IMR-90 (cell line): ENCODE measurements around the gene FPR2. TPM values are rescaled to one million over a fixed set of nuclear protein-coding genes. Genes with fewer than 3 reads are reported as not detected.

Experiments
- ATAC-seq: fragments of 200-7000 bp; cut with Tn5 transposase; 2 replicates; pipeline ENCODE4 v1.9.1; 2020; ENCODE audit warnings: low read depth, mild to moderate bottlenecking, moderate library complexity
- BruUV-seq: library from RNA; stranded (reverse); fragments of 400-500 nt; replicated peaks from 2 replicates; lab custom pipeline; 2021; lab: Mats Ljungman, UMichigan
- CTCF ChIA-PET: fragments of 300-600 bp; formaldehyde crosslinking; extraction: SDS; loops from one replicate; lab custom pipeline; 2021; ENCODE audit warnings: antibody characterized with exemption; lab: Yijun Ruan, JAX
- POLR2A ChIA-PET: fragments of 300-600 bp; sonication (Branson Sonifier 250); formaldehyde crosslinking; loops from one replicate; lab custom pipeline; 2022; ENCODE audit warnings: antibody characterized with exemption; ENCODE audit not compliant: unreplicated experiment; lab: Charles Lee
- DNase-seq: peaks from one replicate; pipeline ENCODE4 v3.0.0; 2013
- H2AFZ ChIP-seq: replicated peaks from 2 replicates; pipeline ENCODE3; 2013; ENCODE audit warnings: low read length, mild to moderate bottlenecking; ENCODE audit not compliant: poor library complexity
- H2AK5ac ChIP-seq: 2 replicates; pipeline ENCODE4 v1.6.1; 2013; ENCODE audit warnings: low read depth, low read length, inconsistent platforms
- H2AK9ac ChIP-seq: replicated peaks from 2 replicates; pipeline ENCODE3; 2013; ENCODE audit warnings: mild to moderate bottlenecking, low read depth, low read length, moderate library complexity; ENCODE audit not compliant: poor library complexity
- H2BK120ac ChIP-seq: 2 replicates; pipeline ENCODE4 v1.6.1; 2013; ENCODE audit warnings: low read depth, low read length, inconsistent platforms
- H2BK15ac ChIP-seq: 3 replicates; pipeline ENCODE4 v1.6.1; 2013; ENCODE audit warnings: low read depth, low read length, inconsistent platforms
- H2BK20ac ChIP-seq: 2 replicates; pipeline ENCODE4 v1.6.1; 2013; ENCODE audit warnings: low read depth, mild to moderate bottlenecking, inconsistent platforms, low read length, moderate library complexity
- H2BK5ac ChIP-seq: 2 replicates; pipeline ENCODE4 v1.6.1; 2013; ENCODE audit warnings: mild to moderate bottlenecking, low read depth, low read length, inconsistent platforms; ENCODE audit not compliant: poor library complexity, severe bottlenecking
- H3K14ac ChIP-seq: replicated peaks from 2 replicates; pipeline ENCODE4 v1.6.1; 2013; ENCODE audit warnings: low read depth, low read length, inconsistent platforms
- H3K18ac ChIP-seq: 2 replicates; pipeline ENCODE4 v1.6.1; 2013; ENCODE audit warnings: low read depth, low read length, control low read depth
- H3K23ac ChIP-seq: 2 replicates; pipeline ENCODE4 v1.6.1; 2013; ENCODE audit warnings: low read depth, low read length, inconsistent platforms
- H3K27ac ChIP-seq: 2 replicates; pipeline ENCODE4 v1.5.1; 2013; ENCODE audit warnings: mild to moderate bottlenecking, control low read depth, low read length; ENCODE audit not compliant: insufficient read depth
- H3K27me3 ChIP-seq: 2 replicates; pipeline ENCODE4 v1.6.1; 2013; ENCODE audit warnings: low read length; ENCODE audit not compliant: control insufficient read depth, insufficient read depth
- H3K36me3 ChIP-seq: 2 replicates; pipeline ENCODE4 v1.6.1; 2013; ENCODE audit warnings: low read length, mixed read lengths; ENCODE audit not compliant: control insufficient read depth, insufficient read depth
- H3K4ac ChIP-seq: 2 replicates; pipeline ENCODE4 v1.6.1; 2013; ENCODE audit warnings: low read depth, low read length, inconsistent platforms
- H3K4me1 ChIP-seq: 2 replicates; pipeline ENCODE4 v1.6.1; 2013; ENCODE audit warnings: low read length, mixed read lengths; ENCODE audit not compliant: control insufficient read depth, insufficient read depth
- H3K4me2 ChIP-seq: 2 replicates; pipeline ENCODE4 v1.6.1; 2013; ENCODE audit warnings: low read depth, mild to moderate bottlenecking, control low read depth, low read length, moderate library complexity
- H3K4me3 ChIP-seq: 2 replicates; pipeline ENCODE4 v1.5.1; 2013; ENCODE audit warnings: low read depth, mild to moderate bottlenecking, control low read depth, low read length, moderate library complexity; ENCODE audit not compliant: insufficient read depth
- H3K56ac ChIP-seq: 2 replicates; pipeline ENCODE4 v1.6.1; 2013; ENCODE audit warnings: low read length, inconsistent platforms; ENCODE audit not compliant: insufficient read depth; ENCODE audit errors: extremely low read depth
- H3K79me1 ChIP-seq, 2 experiments: 2 replicates each; pipeline ENCODE4 v1.6.1; 2013; ENCODE audit warnings: low read length in 2 of 2, inconsistent platforms in 1 of 2, low read depth in 1 of 2
- H3K9ac ChIP-seq: 2 replicates; pipeline ENCODE4 v1.6.1; 2013; ENCODE audit warnings: low read depth, low read length, control low read depth
- H3K9me1 ChIP-seq: 2 replicates; pipeline ENCODE4 v1.6.1; 2013; ENCODE audit warnings: low read length, inconsistent platforms; ENCODE audit not compliant: insufficient read depth
- H3K9me3 ChIP-seq: 2 replicates; pipeline ENCODE4 v1.6.1; 2013; ENCODE audit warnings: low read length; ENCODE audit not compliant: control insufficient read depth, insufficient read depth
- H4K20me1 ChIP-seq: 2 replicates; pipeline ENCODE4 v1.6.1; 2013; ENCODE audit warnings: low read length, inconsistent platforms; ENCODE audit not compliant: insufficient read depth
- H4K5ac ChIP-seq: 2 replicates; pipeline ENCODE4 v1.6.1; 2013; ENCODE audit warnings: mild to moderate bottlenecking, low read depth, low read length, control low read depth
- H4K8ac ChIP-seq, 2 experiments: 2 replicates each; pipeline ENCODE4 v1.6.1; 2013; ENCODE audit warnings: low read depth in 2 of 2, low read length in 2 of 2, control low read depth in 1 of 2, inconsistent platforms in 1 of 2
- H4K91ac ChIP-seq: 2 replicates; pipeline ENCODE4 v1.6.1; 2013; ENCODE audit warnings: low read depth, low read length, inconsistent platforms; ENCODE audit not compliant: insufficient read depth
- SMC3 ChIP-seq: fragments of 150-350 bp; IDR thresholded peaks from 2 replicates; pipeline ENCODE4 v1.6.1; 2016; ENCODE audit warnings: low read depth, mild to moderate bottlenecking, antibody characterized with exemption, low read length, moderate library complexity
- WGBS, 2 experiments: methylation state at CpG; one replicate each; pipeline versions ENCODE4 v1.1.5 to v1.1.7; 2013; ENCODE audit warnings: missing lambda C conversion rate in 2 of 2; ENCODE audit not compliant: insufficient read length in 1 of 2; ENCODE audit errors: extremely low coverage in 2 of 2; 5-methylcytosine and 5-hydroxymethylcytosine counted together
- dilution Hi-C: fragments of 300-500 bp; cut with HindIII; formaldehyde crosslinking; loops from one replicate; pipeline ENCODE4 v1.14.3; 2018; ENCODE audit warnings: low sequenced_read_pairs; ENCODE audit not compliant: unreplicated experiment
- in situ Hi-C: fragments of 300-500 bp; cut with MboI; formaldehyde crosslinking; loops from 3 replicates; pipeline ENCODE4 v1.14.3; 2019; ENCODE audit warnings: low sequenced_read_pairs, inconsistent platforms, mixed read lengths
- intact Hi-C: fragments of 100-400 bp; cut with micrococcal nuclease; formaldehyde crosslinking; loops from 2 replicates; pipeline ENCODE4 v1.10.0; 2022
- polyA plus RNA-seq, 3 experiments: library from polyadenylated mRNA; depleted of rRNA; stranded (reverse); fragments of >200 nt; gene quantifications; 2 replicates each; pipeline ENCODE4 v1.2.3, GENCODE V29; 2012; ENCODE audit warnings: low replicate concordance in 1 of 3
- total RNA-seq: library from RNA; depleted of rRNA; stranded (reverse); fragments of >200 nt; gene quantifications from 2 replicates; pipeline ENCODE4 v1.2.3, GENCODE V29; 2012
- TF ChIP-seq, protein P1 (sequence below): conservative IDR thresholded peaks from 2 replicates; pipeline ENCODE4 v1.5.1; 2012; ENCODE audit warnings: mild to moderate bottlenecking, low read depth, low read length, improper control_type of control experiment

FPR2 gene
- total and polyA plus RNA-seq, 2 of the 4 experiments (the other 2 are of a cell fraction), result not detected

DNA sequence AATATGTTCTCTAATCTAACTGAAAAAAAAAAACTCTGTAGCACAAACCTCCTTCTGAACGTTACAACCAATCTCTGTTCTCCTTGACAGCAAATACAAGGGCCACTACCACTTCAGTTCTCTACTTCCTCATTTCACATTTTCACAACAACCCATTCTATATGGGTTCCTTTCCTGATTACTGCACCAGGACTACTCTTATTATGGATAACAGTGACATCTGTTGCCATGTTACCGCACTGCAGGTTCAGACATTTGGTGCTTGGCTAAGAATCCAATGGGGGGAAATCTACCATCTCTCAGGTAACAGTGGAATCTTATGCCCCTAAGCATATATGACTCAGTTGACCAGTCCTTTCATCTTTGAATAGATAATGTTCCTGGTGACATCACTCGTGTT lies 22.4 kb downstream of the FPR2 start:
- DNase-seq (no peak), ATAC-seq (no peak)
- H4K20me1 ChIP-seq, result no peaks in the 10 kb centered on the region
- H3K9ac ChIP-seq, result no peak overlapping the region
- TF ChIP-seq SMC3, result no peak
- TF ChIP-seq, protein P1, sequence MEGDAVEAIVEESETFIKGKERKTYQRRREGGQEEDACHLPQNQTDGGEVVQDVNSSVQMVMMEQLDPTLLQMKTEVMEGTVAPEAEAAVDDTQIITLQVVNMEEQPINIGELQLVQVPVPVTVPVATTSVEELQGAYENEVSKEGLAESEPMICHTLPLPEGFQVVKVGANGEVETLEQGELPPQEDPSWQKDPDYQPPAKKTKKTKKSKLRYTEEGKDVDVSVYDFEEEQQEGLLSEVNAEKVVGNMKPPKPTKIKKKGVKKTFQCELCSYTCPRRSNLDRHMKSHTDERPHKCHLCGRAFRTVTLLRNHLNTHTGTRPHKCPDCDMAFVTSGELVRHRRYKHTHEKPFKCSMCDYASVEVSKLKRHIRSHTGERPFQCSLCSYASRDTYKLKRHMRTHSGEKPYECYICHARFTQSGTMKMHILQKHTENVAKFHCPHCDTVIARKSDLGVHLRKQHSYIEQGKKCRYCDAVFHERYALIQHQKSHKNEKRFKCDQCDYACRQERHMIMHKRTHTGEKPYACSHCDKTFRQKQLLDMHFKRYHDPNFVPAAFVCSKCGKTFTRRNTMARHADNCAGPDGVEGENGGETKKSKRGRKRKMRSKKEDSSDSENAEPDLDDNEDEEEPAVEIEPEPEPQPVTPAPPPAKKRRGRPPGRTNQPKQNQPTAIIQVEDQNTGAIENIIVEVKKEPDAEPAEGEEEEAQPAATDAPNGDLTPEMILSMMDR, result peak; percentile 25; the same call in 1 of the 2 replicates
- BruUV-seq, result no TSS peak
- no peak overlapping the region for H3K56ac ChIP-seq
- dilution Hi-C loops, result no loop called here
- H2AFZ ChIP-seq, result no peak overlapping the region
- ChIA-PET POLR2A (no interaction called here), CTCF (no interaction called here)
- H4K8ac ChIP-seq, result no peak overlapping the region
- H3K9me1 ChIP-seq, result no peaks in the 10 kb centered on the region
- no peak overlapping the region for H3K4ac ChIP-seq
- no peak overlapping the region for H3K23ac ChIP-seq
- no peaks in the 10 kb centered on the region for H3K9me3 ChIP-seq
- H3K14ac ChIP-seq, result no peak overlapping the region
- H2BK15ac ChIP-seq, result no peak overlapping the region
- no peak overlapping the region for H2BK20ac ChIP-seq
- no CpG with 5 or more reads among the region's 3 CpGs for WGBS, 2 experiments
- intact Hi-C loops, result no loop called here
- no peak overlapping the region for H3K27ac ChIP-seq
- H3K79me1 ChIP-seq, result no peaks in the 10 kb centered on the region
- H3K4me3 ChIP-seq, result no peak overlapping the region
- no peak overlapping the region for H3K4me2 ChIP-seq
- no peak overlapping the region for H2AK5ac ChIP-seq
- no peak overlapping the region for H2BK5ac ChIP-seq
- no peak overlapping the region for H3K18ac ChIP-seq
- no peaks in the 10 kb centered on the region for H3K36me3 ChIP-seq
- no peak overlapping the region for H2BK120ac ChIP-seq
- no peak overlapping the region for H4K5ac ChIP-seq
- no peak overlapping the region for H4K91ac ChIP-seq
- in situ Hi-C loops, result no loop called here
- H3K27me3 ChIP-seq, result peaks cover 2% of the 10 kb centered on the region; the same call in 1 of the 2 replicates
- no peaks in the 10 kb centered on the region for H3K4me1 ChIP-seq
- no peak overlapping the region for H2AK9ac ChIP-seq
